Panc1 (cell line): ENCODE measurements around the gene CBL. TPM values are rescaled to one million over a fixed set of nuclear protein-coding genes. Genes with fewer than 3 reads are reported as not detected.
A peak's percentile ranks its signal among the peaks of the same experiment; 100 is the strongest.

Experiments used
- ATAC-seq: fragments of 200-7000 bp; cut with Tn5 transposase; 2 replicates; pipeline ENCODE4 v1.9.1; 2020; ENCODE audit warnings: mild to moderate bottlenecking, moderate library complexity
- BruUV-seq: library from RNA; stranded (reverse); fragments of 400-500 nt; replicated peaks from 2 replicates; lab custom pipeline; 2021; lab: Mats Ljungman, UMichigan
- CTCF ChIA-PET: fragments of 300-600 bp; sonication (Branson Sonifier 250); formaldehyde crosslinking; loops from one replicate; lab custom pipeline; 2022; ENCODE audit warnings: antibody characterized with exemption; lab: Charles Lee
- POLR2A ChIA-PET: fragments of 300-600 bp; sonication (Branson Sonifier 250); formaldehyde crosslinking; loops from one replicate; lab custom pipeline; 2022; ENCODE audit warnings: antibody characterized with exemption; lab: Charles Lee
- DNase-seq: peaks from one replicate; pipeline ENCODE4 v3.0.0-alpha.2; 2010; ENCODE audit warnings: low read depth, low spot score
- H3K27ac ChIP-seq: 2 replicates; pipeline ENCODE4 v1.5.1; 2011; ENCODE audit warnings: mild to moderate bottlenecking, low read length, inconsistent platforms
- H3K27me3 ChIP-seq: fragments of 200-500 bp; sonication (Bioruptor generic); 2 replicates; pipeline ENCODE4 v1.6.0; 2014; ENCODE audit warnings: low read length, inconsistent platforms; ENCODE audit not compliant: control insufficient read depth, insufficient read depth
- H3K36me3 ChIP-seq: fragments of 200-500 bp; sonication (Bioruptor generic); 2 replicates; pipeline ENCODE4 v1.5.1; 2014; ENCODE audit warnings: inconsistent platforms, mild to moderate bottlenecking, low read length, moderate library complexity; ENCODE audit not compliant: control insufficient read depth, insufficient read depth
- H3K4me1 ChIP-seq: 2 replicates; pipeline ENCODE4 v1.5.1; 2011; ENCODE audit warnings: inconsistent platforms, mild to moderate bottlenecking, low read length, moderate library complexity; ENCODE audit not compliant: control insufficient read depth, insufficient read depth
- H3K4me3 ChIP-seq, 2 experiments: 2 replicates each; pipeline ENCODE4 v1.5.1; 2011 to 2012; ENCODE audit warnings: low read depth in 2 of 2, low read length in 2 of 2, mild to moderate bottlenecking in 2 of 2, inconsistent platforms in 1 of 2, moderate library complexity in 1 of 2
- H3K9me3 ChIP-seq: fragments of 200-500 bp; sonication (Bioruptor generic); 2 replicates; pipeline ENCODE4 v1.5.1; 2014; ENCODE audit warnings: low read depth, mild to moderate bottlenecking, inconsistent platforms, low read length, moderate library complexity; ENCODE audit not compliant: control insufficient read depth, insufficient read depth
- CTCF ChIP-seq: fragments of 450-650 bp; IDR thresholded peaks from 2 replicates; pipeline ENCODE4 v1.5.1; 2017; ENCODE audit warnings: mild to moderate bottlenecking
- POLR2AphosphoS5 ChIP-seq: IDR thresholded peaks from 2 replicates; pipeline ENCODE4 v1.6.1; 2012; ENCODE audit warnings: mild to moderate bottlenecking, low read depth, low read length, moderate library complexity
- REST ChIP-seq, 2 experiments: IDR thresholded peaks; 2 replicates each; pipeline ENCODE4 v1.6.1; 2011 to 2012; ENCODE audit warnings: low read depth in 2 of 2, control low read depth in 1 of 2, low read length in 1 of 2, mild to moderate bottlenecking in 1 of 2, moderate library complexity in 1 of 2; ENCODE audit not compliant: insufficient read depth in 1 of 2
- SIN3A ChIP-seq: IDR thresholded peaks from 2 replicates; pipeline ENCODE4 v1.6.1; 2012; ENCODE audit warnings: low read depth, mild to moderate bottlenecking, low read length, moderate library complexity, borderline replicate concordance; ENCODE audit not compliant: insufficient read depth
- TCF7L2 ChIP-seq: IDR thresholded peaks from 2 replicates; pipeline ENCODE4 v1.6.1; 2011; ENCODE audit warnings: mild to moderate bottlenecking, low read depth, low read length, inconsistent platforms
- in situ Hi-C: cut with HindIII; loops from 2 replicates; pipeline ENCODE4 v1.10.0; 2016; ENCODE audit warnings: low sequenced_read_pairs, low pct_unique_long_range_greater_than_20kb
- intact Hi-C: fragments of 100-400 bp; cut with micrococcal nuclease; formaldehyde crosslinking; loops from one replicate; pipeline ENCODE4 v1.10.0; 2022; ENCODE audit not compliant: unreplicated experiment
- total RNA-seq: library from RNA; stranded (reverse); gene quantifications from one replicate; pipeline ENCODE4 v1.2.1, GENCODE V29; 2021; ENCODE audit not compliant: unreplicated experiment

The CBL gene
- total RNA-seq, 1 experiment from 2014 or later, result 69.9 TPM

- CTCF ChIA-PET, result no interaction called here
Observed at GRCh38 chr11:119188887-119189286, 17.3 kb upstream of the CBL start.

GRCh38 chr11:119189393-119189792 is 16.7 kb upstream of the CBL start:
- no peaks in the 10 kb centered on the region for H3K36me3 ChIP-seq
- no peaks in the 10 kb centered on the region for H3K9me3 ChIP-seq
- POLR2A ChIA-PET, result no interaction called here
- H3K4me1 ChIP-seq, result 0 out of 2 replicates have a peak, but pooled peaks cover 4% of the 10 kb centered on the region
- TF ChIP-seq REST (IDR thresholded peaks at IDR 0.05; ENCODE audit: insufficient read depth in 1 of 2, low read depth in 2 of 2, low read length in 1 of 2) (no peak), CTCF (no peak), TCF7L2 (no peak), POLR2AphosphoS5 (no peak), SIN3A (no peak)
- H3K4me3 ChIP-seq, result no peak overlapping the region
- no peak overlapping the region for H3K27ac ChIP-seq
- intact Hi-C loops, result no loop called here
- in situ Hi-C loops, result no loop called here
- ATAC-seq (peak; percentile 40), DNase-seq (no peak)
- no TSS peak for BruUV-seq
- CTCF ChIA-PET, result no interaction called here
- H3K27me3 ChIP-seq, result no peaks in the 10 kb centered on the region

More at GRCh38 chr11:119188887-119189286, 17.3 kb upstream of the CBL start:
- ATAC-seq, result no peak
- in situ Hi-C loops, result no loop called here
- DNase-seq, result no peak
- TF ChIP-seq REST (IDR thresholded peaks at IDR 0.05; ENCODE audit: insufficient read depth in 1 of 2, low read depth in 2 of 2, low read length in 1 of 2) (no peak), CTCF (no peak), TCF7L2 (no peak), POLR2AphosphoS5 (no peak), SIN3A (no peak)
- intact Hi-C loops, result no loop called here
- H3K27me3 ChIP-seq, result no peaks in the 10 kb centered on the region
- H3K4me1 ChIP-seq, result 0 out of 2 replicates have a peak, but pooled peaks cover 4% of the 10 kb centered on the region
- no peaks in the 10 kb centered on the region for H3K9me3 ChIP-seq
- POLR2A ChIA-PET, result no interaction called here
- no peak overlapping the region for H3K27ac ChIP-seq
- BruUV-seq, result no TSS peak
- H3K4me3 ChIP-seq, result no peak overlapping the region
- no peaks in the 10 kb centered on the region for H3K36me3 ChIP-seq
